Measurements from ENCODE around the gene MMP17.
"Not testable (repeated sequence)": the region's sequence is repeated elsewhere in the genome, so short reads cannot be mapped to it uniquely, and the experiment has no call there.

The MMP17 gene

GRCh38 chr12:131867471-131867870 is 39.3 kb downstream of the MMP17 start:
- DNase-seq: no peak

- DNase-seq: no peak
Measured at GRCh38 chr12:131867891-131868675, 39.9 kb downstream of the MMP17 start.

- DNase-seq: no peak
Measured at GRCh38 chr12:131869871-131870418, 41.8 kb downstream of the MMP17 start.

GRCh38 chr12:131871677-131872076 is 43.5 kb downstream of the MMP17 start:
- no peak for DNase-seq

- no peak for DNase-seq
Measured at GRCh38 chr12:131872154-131873051, 44.2 kb downstream of the MMP17 start.

GRCh38 chr12:131873293-131873692 is 45.1 kb downstream of the MMP17 start:
- no peak for DNase-seq

- DNase-seq: not testable (repeated sequence)
Measured at GRCh38 chr12:131874972-131875371, 46.8 kb downstream of the MMP17 start.

- not testable (repeated sequence) for DNase-seq
Measured at GRCh38 chr12:131877216-131877615, 49.0 kb downstream of the MMP17 start.

GRCh38 chr12:131878436-131878835 is 50.2 kb downstream of the MMP17 start:
- DNase-seq: not testable (repeated sequence)

GRCh38 chr12:131882804-131883520 is 54.8 kb downstream of the MMP17 start:
- no peak for DNase-seq

GRCh38 chr12:131883521-131883900 is 55.3 kb downstream of the MMP17 start:
- DNase-seq: no peak

- DNase-seq: not testable (repeated sequence)
Measured at GRCh38 chr12:131885076-131885475, 56.9 kb downstream of the MMP17 start.

- no peak for DNase-seq
Measured at GRCh38 chr12:131885543-131886057, 57.4 kb downstream of the MMP17 start.

GRCh38 chr12:131891722-131892121 is 63.5 kb downstream of the MMP17 start:
- DNase-seq: not testable (repeated sequence)

- DNase-seq: no peak
Measured at GRCh38 chr12:131892711-131893604, 64.8 kb downstream of the MMP17 start.

- no peak for DNase-seq
Measured at GRCh38 chr12:131893605-131894312, 65.6 kb downstream of the MMP17 start.

- peak; percentile 88 for DNase-seq
Measured at GRCh38 chr12:131894313-131894860, 66.2 kb downstream of the MMP17 start, which contains the start of gene ULK1. Gene ULK1, plus strand, starts transcription at chr12:131894622. Its CDS starts 380 bp downstream, at chr12:131895002.

- no peak for DNase-seq
Measured at GRCh38 chr12:131894981-131895639, 66.9 kb downstream of the MMP17 start.

- no peak for DNase-seq
Measured at GRCh38 chr12:131895640-131896079, 67.5 kb downstream of the MMP17 start.

Measured in NCI-H2029 (cell line).